HG03457 (cell line): ENCODE data around the gene ATG7.

ENCODE experiments used
- ATAC-seq: cut with Tn5 transposase; IDR thresholded peaks from one replicate; pipeline ENCODE4 v1.9.1; 2021; ENCODE audit warnings: moderate number of reproducible peaks; ENCODE audit not compliant: unreplicated experiment

Gene ATG7

GRCh38 chr3:11271986-11272904 is at the start of gene ATG7:
TSS of gene ATG7 (plus strand) at chr3:11272397. CDS start at chr3:11298696, 26,299 bp downstream.
- ATAC-seq, result peak; percentile 91

DNA sequence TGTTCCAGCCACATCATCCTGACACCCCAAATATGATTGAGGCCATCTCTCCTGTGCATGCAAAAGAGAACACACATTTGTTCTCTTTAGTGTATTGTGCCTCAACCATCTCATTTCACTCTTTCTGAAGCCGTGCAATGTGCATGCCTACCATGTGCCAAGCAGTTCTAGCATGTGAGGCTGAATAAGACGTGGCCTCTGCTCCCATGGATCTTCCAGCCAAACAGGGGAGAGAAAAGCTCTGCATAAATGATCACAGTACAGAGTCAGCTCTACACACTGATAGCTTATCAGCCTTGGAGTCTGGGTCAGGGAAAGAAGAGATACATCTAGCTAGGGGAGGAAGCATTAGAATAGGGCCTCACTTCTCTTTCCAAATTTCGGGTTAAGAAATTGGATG is 48.2 kb upstream of the ATG7 start:
- no peak for ATAC-seq

DNA sequence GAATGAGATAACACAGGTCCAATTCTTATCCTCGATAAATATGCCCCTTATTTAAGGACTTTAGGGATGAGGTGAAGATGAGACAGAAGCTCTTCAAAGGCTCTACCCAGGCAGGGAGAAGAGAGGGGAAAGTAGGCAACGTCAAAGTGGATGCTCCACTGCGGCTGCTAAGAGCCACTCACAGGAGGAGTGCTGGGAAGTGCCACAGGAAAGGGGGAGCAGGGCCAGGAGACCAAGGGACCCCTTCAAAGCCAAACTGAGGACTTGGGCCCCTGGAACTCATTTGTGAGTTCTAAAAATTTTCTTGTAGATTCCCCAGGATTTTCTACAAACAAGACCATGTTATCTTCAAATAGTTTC is 47.3 kb upstream of the ATG7 start:
- ATAC-seq, result no peak

DNA sequence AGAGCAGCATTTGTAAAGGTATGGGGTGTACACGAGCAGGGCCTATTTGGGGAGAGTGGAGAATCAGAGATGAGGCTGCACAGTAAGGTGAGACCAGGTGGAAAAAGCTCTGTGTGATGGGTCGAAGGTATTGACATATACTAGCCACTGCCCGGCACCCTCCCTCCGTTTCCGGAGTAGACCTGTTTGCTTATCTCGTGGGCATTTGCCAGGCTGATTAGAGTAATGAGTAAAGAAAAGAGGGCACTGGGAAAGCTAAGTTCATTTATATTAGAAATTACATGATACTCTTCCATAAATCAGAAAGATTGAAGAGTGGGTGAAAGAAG is 46.2 kb upstream of the ATG7 start:
- no peak for ATAC-seq

- ATAC-seq, result no peak
Observed at GRCh38 chr3:11228041-11228440, 44.2 kb upstream of the ATG7 start.

- ATAC-seq, result no peak
Observed at GRCh38 chr3:11230125-11230524, 42.1 kb upstream of the ATG7 start.

DNA sequence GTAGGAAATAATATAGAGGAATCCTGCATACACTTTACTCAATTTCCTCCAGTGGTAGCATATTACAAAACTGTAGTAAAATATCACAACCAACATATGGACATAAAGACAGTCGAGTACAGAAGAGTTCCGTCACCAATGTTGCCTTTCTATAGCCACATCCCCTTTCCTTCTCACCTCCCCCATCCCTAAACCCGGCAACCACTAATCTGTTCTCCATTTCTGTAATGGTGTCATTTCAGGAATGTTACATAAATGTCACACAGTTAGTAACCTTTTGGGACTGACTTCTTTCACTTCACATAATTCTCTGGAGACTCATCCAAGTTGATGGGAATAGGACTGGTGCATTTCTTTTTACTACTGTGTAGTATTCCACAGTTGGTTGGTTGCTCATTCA is 41.4 kb upstream of the ATG7 start:
- ATAC-seq, result no peak

- ATAC-seq, result no peak
Observed at GRCh38 chr3:11235385-11235784, 36.8 kb upstream of the ATG7 start.

DNA sequence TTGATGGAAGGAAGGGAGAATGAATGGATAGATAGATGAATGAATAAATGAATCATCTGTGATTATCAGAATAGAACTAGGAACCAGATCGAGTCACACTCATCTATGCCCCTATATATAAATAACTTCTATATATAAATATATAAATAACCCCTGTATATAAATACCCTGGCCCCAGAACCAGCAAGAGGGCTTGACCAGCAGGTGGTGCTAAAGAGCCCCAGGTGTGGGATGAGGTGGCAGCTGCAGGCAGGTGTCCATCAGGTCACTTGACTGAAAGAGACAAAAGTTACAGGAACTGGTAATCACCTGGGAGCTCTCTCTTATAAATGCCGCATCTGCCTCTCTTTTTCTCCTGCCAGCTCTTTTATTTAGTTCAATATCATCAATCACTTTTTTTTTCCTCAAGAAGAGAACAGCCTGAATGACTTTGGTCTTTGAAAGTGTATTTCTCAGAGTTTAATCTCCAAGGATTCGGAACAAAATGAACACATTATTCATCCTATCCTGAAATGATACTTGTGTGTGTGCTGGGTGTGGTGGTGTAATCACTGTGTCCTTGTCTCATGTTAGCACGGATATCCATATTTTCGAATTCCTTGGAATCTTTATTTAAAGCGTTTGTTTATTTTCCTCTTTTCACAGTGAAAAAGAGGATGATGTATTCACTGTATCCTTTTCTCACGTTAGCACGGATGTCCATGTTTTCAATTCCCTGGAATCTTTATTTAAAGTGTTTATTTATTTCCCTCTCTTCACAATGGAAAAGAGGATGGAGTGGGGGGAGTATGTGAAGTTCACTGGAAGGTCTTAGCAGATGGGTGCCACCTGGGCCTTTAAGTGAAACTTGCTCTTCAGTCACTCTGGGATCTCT is 35.4 kb upstream of the ATG7 start:
- no peak for ATAC-seq

DNA sequence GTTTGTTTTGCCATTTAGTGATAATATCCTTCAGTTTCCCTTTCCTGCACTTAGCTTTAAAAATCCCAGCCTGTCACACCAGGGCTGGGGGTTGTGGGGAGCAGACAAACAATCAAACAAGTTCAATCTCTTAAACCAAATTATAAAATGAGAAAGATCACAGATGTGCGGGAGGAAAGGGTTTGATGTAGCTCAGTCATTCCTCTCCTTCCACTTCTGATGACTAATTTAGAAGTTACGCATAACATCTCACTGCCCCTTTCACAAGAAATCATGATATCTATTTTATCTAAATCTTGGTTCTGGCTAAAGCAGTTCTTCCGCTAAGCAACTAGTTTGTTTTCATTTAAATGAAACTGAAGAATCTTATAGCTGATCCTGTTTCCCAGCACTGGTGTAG is 34.1 kb upstream of the ATG7 start:
- ATAC-seq, result no peak

DNA sequence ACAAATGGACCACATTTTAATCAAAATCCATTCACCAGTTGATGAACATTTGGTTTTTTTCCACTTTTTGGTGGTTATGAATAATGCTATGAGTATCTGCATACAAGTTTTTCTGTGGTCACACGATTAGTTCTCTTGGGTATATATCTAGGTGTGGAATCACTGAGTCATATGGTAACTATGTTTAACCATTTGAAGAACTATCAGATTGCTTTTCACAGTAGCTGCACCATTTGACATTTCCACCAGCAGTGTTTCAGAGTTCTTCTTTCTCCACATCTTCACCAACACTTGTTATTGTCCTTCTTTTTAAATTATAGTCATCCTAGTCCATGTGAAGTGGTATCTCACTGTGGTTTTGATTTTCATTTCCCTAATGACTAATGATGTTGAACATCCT is 33.3 kb upstream of the ATG7 start:
- no peak for ATAC-seq

DNA sequence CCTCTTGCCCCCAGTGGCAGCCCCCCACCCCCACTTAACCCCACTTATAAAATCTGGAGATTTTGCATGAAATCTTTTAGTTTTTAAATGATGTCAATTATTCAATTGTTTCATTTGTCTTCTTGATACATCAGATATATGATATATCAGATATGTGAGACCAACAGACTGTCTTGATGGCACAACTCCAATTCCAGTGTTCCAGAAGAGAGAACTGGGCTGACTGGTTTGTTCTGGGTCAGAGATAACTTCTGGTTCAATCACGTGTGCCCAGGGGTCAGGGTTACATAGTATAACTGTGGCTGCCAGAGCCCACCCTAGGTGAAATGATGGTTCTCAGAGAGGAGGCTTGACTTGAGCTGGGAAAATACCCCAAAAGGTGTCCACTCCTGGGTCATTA is 32.4 kb upstream of the ATG7 start:
- ATAC-seq, result no peak

DNA sequence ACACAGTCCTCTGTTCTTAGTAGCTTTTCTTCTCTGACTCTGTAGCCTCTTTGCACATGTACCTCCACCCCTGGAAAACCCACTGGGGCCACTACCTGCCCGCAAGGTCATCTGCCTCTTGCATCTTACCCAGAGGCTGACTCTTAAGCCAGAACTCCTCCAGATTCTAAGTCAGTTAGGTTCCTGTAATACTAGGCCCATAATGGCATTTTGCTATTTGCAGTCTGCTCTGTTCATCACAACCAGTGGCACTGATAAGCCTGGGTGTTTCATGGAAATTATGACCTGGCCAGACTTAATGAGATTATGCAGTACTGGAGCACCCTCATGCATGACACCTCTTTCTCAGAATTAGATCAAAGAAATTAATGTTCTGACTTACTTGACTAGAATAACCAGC is 31.7 kb upstream of the ATG7 start:
- no peak for ATAC-seq

DNA sequence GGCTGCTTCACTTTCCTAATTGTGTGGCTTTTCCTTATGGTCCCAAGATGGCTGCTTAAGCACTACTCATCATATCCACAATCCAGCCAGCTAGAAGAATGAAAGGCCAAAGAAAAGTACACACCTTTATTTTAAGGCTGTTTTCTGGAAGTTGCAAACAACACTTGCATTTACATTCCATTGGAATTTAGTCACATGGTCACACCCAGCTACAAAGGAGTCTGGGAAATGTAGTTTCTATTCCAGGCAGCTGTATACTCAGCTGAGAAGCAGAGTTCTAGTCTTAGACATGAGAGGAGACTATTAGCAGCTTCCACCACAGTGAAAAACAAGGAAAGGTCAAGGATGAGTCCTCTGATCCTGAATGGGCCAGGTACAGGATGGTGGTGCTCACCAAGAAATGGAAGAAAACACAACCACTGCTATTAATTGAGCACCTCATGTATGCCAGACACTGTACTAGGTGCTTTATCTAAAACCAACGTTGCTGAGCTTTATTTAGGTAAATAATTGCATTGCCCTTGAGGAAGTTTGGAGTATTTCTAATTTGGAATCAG is 28.0 kb upstream of the ATG7 start:
- ATAC-seq, result no peak

DNA sequence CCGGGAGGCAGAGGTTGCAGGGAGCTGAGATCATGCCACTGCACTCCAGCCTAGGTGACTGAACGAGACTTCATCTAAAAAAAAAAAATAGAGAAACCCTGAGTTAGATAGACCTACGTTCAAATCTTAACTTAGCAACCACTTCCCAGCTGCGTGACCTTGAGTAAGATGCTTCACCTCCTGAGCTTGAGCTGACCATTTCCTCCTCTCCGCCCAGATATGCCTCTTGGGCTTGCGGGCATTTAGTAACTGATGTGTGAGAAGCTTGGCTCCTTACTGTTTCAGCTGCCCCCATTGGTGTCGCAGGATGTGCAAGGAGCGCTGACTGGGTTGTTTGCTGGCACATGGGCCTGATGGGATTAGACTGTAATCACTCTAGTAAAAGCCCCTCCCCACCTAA is 26.9 kb upstream of the ATG7 start:
- ATAC-seq, result no peak

DNA sequence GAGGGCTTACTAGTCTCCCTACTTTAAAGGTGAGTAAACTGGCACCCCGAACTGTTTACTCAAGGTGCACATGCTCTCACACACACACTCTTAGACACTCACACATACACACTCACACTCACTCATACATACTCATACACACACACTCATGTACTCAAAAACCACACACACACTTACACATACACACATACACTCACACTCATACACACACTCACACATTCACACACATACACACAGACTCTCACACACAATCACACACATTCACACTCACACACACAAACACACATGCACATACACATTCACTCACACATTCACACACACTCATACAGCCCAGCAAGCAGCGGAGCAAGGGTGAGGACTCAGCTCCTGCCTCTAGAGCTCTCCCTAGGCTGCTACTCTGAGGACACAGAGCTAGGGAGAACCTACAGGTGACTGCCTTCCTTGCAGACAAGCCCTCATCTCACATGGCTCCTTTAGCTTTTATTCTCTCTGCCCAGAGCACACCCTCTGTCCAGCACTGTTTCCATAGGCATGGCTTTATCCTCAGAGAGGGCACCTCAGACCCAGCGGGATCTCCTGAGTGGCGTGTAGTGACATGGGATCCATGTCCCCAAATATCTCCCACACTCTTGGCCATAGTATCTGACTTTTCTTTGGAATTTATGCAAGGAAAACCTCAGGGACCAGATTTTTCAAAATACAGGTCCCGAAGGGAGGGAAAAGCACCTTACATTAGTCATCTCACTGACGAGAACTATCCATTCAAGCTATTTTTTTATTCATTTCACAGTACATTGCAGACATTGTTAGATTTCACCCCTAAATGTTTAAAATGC is 26.2 kb upstream of the ATG7 start:
- ATAC-seq, result no peak

DNA sequence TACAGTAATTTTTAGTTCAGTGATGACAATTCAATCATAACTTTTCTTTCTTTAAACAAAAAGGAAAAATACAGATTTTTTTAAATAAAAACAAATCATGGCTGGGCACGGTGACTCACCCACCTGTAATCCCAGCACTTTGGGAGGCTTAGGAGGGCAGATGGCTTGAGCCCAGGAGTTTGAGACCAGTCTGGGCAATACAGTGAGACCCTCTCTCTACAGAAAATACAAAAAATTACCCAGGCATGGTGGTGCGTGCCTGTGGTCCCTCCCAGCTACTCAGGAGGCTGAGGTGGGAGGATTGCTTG is 25.6 kb upstream of the ATG7 start:
- no peak for ATAC-seq

GRCh38 chr3:11247362-11247761 is 24.8 kb upstream of the ATG7 start:
- ATAC-seq, result no peak

- ATAC-seq, result no peak
Observed at GRCh38 chr3:11248596-11248995, 23.6 kb upstream of the ATG7 start.

DNA sequence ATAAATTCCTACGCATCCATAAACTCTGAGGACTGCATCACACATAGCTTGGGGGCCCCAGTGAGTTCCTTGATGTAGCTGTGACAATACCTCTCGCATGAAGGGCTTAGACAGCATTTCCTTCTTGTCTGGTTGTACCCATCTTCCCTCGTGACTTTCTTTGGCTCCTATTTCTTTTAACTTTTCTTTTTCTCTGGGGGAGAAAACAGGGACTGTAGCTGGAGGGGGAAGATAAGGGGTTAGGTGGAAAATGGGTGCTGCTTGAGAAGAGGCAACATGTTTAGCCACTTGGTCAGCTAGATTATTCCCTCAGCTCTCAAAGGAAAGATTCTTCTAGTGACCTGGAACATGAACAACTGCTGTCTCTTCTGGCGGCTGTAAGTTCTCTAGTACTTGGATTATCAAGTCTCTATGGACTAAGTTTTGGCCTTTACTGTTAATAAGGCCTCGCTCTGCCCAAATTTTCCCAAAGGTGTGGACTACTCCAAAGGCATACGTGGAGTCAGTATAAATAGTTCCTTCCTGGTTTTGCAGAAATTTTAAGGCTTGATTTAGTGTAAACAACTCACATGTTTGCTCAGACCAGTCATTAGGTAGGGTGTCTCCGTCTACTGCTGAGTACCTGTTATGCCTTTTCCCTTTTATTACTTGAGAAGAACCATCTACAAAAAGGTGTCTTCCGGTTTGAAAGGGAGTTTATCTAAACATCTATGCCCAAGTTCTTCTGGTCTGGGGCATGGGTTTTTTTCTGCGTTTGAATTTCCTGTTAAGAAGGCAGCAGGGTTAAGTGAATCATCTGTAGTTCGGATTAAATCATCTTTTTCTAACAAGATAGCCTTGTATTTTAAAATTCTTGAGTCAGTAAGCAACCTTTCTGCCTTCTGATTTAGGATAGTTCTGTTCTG is 21.0 kb upstream of the ATG7 start:
- ATAC-seq, result no peak
